Gastroesophageal sphincter (tissue), 3 donors: Measurements from ENCODE around the gene P3H2.

ENCODE experiments used
- CTCF ChIP-seq, 4 experiments: fragments of 200-600 bp in 2 of 4; fragments of 450-650 bp in 2 of 4; sonication (generic) in 1 of 4; IDR thresholded peaks; one replicate each; pipeline ENCODE4 v1.5.1; 2017 to 2019; ENCODE audit warnings: antibody characterized with exemption in 4 of 4, mild to moderate bottlenecking in 2 of 4, moderate library complexity in 2 of 4
- EP300 ChIP-seq: sonication (generic); formaldehyde crosslinking; IDR thresholded peaks from one replicate; pipeline ENCODE4 v1.6.1; 2017; ENCODE audit warnings: antibody characterized with exemption, mild to moderate bottlenecking
- POLR2A ChIP-seq, 2 donors: fragments of 450-650 bp; IDR thresholded peaks; one replicate each; pipeline ENCODE4 v1.6.1; 2017; ENCODE audit warnings: antibody characterized with exemption in 2 of 2, mild to moderate bottlenecking in 2 of 2, moderate library complexity in 1 of 2
- POLR2AphosphoS5 ChIP-seq: sonication (generic); formaldehyde crosslinking; IDR thresholded peaks from one replicate; pipeline ENCODE4 v1.6.1; 2017; ENCODE audit warnings: antibody characterized with exemption

- TF ChIP-seq POLR2A (IDR thresholded peaks at IDR 0.05) (no peak), CTCF (IDR thresholded peaks at IDR 0.05) (no peak), EP300 (no peak), POLR2AphosphoS5 (no peak)
Measured at GRCh38 chr3:190121383-190121782, 686 bp upstream of the P3H2 start.
